ENCODE results near the gene BAK1. TPM values are rescaled to one million over a fixed set of nuclear protein-coding genes. Genes with fewer than 3 reads are reported as not detected.
A peak's percentile ranks its signal among the peaks of the same experiment; 100 is the strongest.

The BAK1 gene
- 13.3 and 13.8 TPM in 2 replicates for total RNA-seq

DNA sequence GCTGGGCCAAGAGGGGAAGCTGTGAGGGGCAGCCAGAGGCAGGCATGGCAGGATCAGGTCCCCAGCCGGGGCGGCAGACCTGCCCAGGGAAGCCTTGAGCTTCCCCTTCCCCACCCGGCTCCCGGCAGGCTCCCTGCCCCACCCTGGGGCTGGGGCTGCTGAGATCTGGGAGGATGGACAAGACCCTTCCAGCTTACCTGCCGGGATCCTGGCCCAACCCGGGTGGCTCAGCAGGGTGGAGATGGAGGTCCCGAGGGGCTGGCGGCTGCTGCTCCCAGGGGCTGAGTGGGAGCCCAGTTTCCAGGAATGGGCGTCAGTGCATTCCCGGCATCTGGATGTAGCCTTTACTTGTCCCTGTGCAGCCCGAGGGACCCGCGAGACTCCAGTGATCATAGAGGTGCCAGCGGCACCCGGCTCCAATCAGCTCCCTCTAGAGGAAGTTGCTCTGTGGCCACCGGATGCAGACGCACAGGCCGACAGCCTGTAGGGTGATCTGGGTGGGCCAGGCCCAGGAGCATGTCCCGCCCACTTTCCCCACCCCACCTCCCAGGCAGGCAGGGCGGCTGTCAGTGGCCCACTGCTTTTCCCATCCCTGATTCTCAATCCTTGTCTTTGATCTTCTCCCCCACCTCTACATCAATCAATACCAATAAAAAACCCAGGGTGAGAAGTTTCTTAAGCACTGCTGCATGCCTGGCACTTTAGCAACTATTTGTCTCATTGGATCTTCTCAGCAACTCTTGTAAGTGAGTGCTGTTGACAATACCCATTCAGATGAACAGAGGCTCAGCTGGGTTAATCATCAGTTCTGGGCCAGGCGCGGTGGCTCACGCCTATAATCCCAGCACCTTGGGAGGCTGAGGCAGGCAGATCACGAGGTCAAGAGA lies at the start of gene BAK1:
Gene BAK1 (minus strand): TSS at position 449 of the 887 bp plus-strand sequence. CDS start 2,672 bp downstream, outside the sequence.
- H2AFZ ChIP-seq (ENCODE audit: low read length): peak within 1 kb of the TSS; percentile 76
- no peaks in the 10 kb centered on the region for H3K27me3 ChIP-seq (ENCODE audit: insufficient read depth, low read length)
- no peaks in the 10 kb centered on the region for H3K9me3 ChIP-seq (ENCODE audit: low read depth, low read length)
- peaks cover 14% of the 10 kb centered on the region for H3K36me3 ChIP-seq (ENCODE audit: insufficient read depth, low read length)
- TF ChIP-seq, protein P1, sequence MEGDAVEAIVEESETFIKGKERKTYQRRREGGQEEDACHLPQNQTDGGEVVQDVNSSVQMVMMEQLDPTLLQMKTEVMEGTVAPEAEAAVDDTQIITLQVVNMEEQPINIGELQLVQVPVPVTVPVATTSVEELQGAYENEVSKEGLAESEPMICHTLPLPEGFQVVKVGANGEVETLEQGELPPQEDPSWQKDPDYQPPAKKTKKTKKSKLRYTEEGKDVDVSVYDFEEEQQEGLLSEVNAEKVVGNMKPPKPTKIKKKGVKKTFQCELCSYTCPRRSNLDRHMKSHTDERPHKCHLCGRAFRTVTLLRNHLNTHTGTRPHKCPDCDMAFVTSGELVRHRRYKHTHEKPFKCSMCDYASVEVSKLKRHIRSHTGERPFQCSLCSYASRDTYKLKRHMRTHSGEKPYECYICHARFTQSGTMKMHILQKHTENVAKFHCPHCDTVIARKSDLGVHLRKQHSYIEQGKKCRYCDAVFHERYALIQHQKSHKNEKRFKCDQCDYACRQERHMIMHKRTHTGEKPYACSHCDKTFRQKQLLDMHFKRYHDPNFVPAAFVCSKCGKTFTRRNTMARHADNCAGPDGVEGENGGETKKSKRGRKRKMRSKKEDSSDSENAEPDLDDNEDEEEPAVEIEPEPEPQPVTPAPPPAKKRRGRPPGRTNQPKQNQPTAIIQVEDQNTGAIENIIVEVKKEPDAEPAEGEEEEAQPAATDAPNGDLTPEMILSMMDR (IDR thresholded peaks at IDR 0.05; ENCODE audit: extremely low read depth, low read depth, low read length): peak; percentile 43
- peaks cover 16% of the 10 kb centered on the region for H4K20me1 ChIP-seq (ENCODE audit: insufficient read depth, low read length)
- peaks cover 34% of the 10 kb centered on the region for H3K79me2 ChIP-seq (ENCODE audit: insufficient read depth, low read length)
- peak within 1 kb of the TSS; percentile 81 for H3K27ac ChIP-seq (ENCODE audit: low read depth, low read length)
- peaks cover 7% of the 10 kb centered on the region for H3K4me1 ChIP-seq (ENCODE audit: insufficient read depth, low read length)
- H3K4me3 ChIP-seq (ENCODE audit: insufficient read depth, low read length): peak within 1 kb of the TSS; percentile 94
- H3K4me2 ChIP-seq (ENCODE audit: insufficient read depth, low read length): peak within 1 kb of the TSS; percentile 88
- peak; percentile 99 for DNase-seq (ENCODE audit: insufficient read length, low spot score, missing footprints)

DNA sequence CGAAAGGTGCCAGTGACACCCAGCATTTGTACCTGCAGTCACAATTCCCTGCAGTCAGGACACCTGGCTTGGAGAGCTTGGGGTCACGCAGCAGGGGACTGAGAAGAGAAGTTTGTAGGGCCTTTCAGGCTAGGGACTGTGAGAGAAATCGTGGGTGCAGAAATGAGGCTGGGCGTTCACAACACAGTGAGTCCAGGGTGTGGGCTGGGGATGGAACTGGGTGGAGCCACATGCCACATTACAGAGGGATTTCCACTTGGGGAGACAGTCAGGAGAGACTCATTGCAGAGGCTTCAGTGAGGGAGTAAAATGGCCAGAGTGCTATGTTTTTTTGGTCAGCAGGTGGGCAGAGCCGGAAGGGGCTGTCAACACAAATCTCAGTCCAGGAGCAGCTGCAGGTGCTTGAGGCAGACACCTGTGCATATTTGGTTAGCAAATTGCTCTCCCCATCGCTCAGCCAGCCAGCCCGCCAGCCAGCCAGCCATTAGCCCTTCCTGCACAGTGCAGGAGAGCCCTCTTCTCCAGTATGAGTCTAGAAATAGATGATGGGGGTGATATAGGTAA lies 48.4 kb upstream of the BAK1 start:
- TF ChIP-seq, protein P1 (IDR thresholded peaks at IDR 0.05; ENCODE audit: extremely low read depth, low read depth, low read length): no peak
- Histone ChIP-seq H3K4me3 (ENCODE audit: insufficient read depth, low read length) (no peak overlapping the region), H3K79me2 (ENCODE audit: insufficient read depth, low read length) (peaks cover 76% of the 10 kb centered on the region), H4K20me1 (ENCODE audit: insufficient read depth, low read length) (peaks cover 6% of the 10 kb centered on the region), H2AFZ (ENCODE audit: low read length) (no peak overlapping the region), H3K9me3 (ENCODE audit: low read depth, low read length) (no peaks in the 10 kb centered on the region), H3K27me3 (ENCODE audit: insufficient read depth, low read length) (no peaks in the 10 kb centered on the region), H3K36me3 (ENCODE audit: insufficient read depth, low read length) (no peaks in the 10 kb centered on the region), H3K27ac (ENCODE audit: low read depth, low read length) (no peak overlapping the region), H3K4me1 (ENCODE audit: insufficient read depth, low read length) (peaks cover 5% of the 10 kb centered on the region), H3K4me2 (ENCODE audit: insufficient read depth, low read length) (no peak overlapping the region)
- peak; percentile 38 for DNase-seq (ENCODE audit: insufficient read length, low spot score, missing footprints)

DNA sequence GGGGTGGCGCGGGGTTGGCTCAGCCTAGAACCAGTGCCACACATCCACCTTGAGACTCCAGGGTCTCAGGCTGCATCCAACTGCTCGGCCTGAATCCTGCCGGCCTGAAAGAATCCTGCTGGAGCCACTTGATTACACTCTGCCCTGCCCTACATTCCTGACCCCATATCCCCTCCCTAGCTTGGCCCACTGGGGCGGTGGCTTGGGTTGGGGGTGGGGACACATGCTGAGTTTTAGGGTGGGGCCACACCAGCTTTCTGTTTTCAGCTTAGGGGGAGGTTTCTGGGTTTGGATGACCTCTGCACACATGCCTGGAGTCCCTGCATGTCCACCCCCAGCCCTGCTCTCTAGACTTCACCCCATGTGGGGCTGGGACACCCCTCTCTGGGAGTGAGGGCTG lies 47.8 kb upstream of the BAK1 start:
- H3K79me2 ChIP-seq (ENCODE audit: insufficient read depth, low read length): peaks cover 77% of the 10 kb centered on the region
- TF ChIP-seq, protein P1 (IDR thresholded peaks at IDR 0.05; ENCODE audit: extremely low read depth, low read depth, low read length): no peak
- H3K27me3 ChIP-seq (ENCODE audit: insufficient read depth, low read length): no peaks in the 10 kb centered on the region
- peaks cover 6% of the 10 kb centered on the region for H4K20me1 ChIP-seq (ENCODE audit: insufficient read depth, low read length)
- DNase-seq (ENCODE audit: insufficient read length, low spot score, missing footprints): peak; percentile 44
- no peak overlapping the region for H2AFZ ChIP-seq (ENCODE audit: low read length)
- H3K4me2 ChIP-seq (ENCODE audit: insufficient read depth, low read length): no peak overlapping the region
- no peaks in the 10 kb centered on the region for H3K9me3 ChIP-seq (ENCODE audit: low read depth, low read length)
- H3K4me3 ChIP-seq (ENCODE audit: insufficient read depth, low read length): no peak overlapping the region
- no peaks in the 10 kb centered on the region for H3K36me3 ChIP-seq (ENCODE audit: insufficient read depth, low read length)
- peaks cover 4% of the 10 kb centered on the region for H3K4me1 ChIP-seq (ENCODE audit: insufficient read depth, low read length)
- H3K27ac ChIP-seq (ENCODE audit: low read depth, low read length): no peak overlapping the region

DNA sequence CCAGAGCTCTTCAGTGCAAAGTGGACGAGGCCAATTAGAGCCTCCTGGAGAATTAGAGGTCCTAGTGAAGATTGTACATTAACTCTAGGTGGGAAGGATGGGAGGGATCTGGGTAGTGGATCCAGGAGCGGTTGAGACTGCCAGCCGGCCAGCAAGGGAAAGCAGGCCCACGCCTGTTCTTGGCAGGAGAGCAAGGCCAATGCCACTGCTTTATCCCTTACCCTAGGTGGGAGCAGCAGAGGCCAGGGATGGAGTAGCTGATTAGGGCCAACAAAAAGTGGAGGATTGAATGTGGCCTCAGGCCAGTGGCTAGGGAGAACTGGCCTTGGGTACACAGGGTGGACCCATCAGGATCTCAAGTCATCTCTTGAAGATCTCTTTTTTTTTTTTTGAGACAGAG lies 44.8 kb upstream of the BAK1 start:
- H3K27ac ChIP-seq (ENCODE audit: low read depth, low read length): no peak overlapping the region
- H3K79me2 ChIP-seq (ENCODE audit: insufficient read depth, low read length): peaks cover 72% of the 10 kb centered on the region
- no peak overlapping the region for H3K4me2 ChIP-seq (ENCODE audit: insufficient read depth, low read length)
- H3K9me3 ChIP-seq (ENCODE audit: low read depth, low read length): no peaks in the 10 kb centered on the region
- TF ChIP-seq, protein P1 (IDR thresholded peaks at IDR 0.05; ENCODE audit: extremely low read depth, low read depth, low read length): no peak
- H3K36me3 ChIP-seq (ENCODE audit: insufficient read depth, low read length): no peaks in the 10 kb centered on the region
- no peak for DNase-seq (ENCODE audit: insufficient read length, low spot score, missing footprints)
- H2AFZ ChIP-seq (ENCODE audit: low read length): no peak overlapping the region
- no peaks in the 10 kb centered on the region for H4K20me1 ChIP-seq (ENCODE audit: insufficient read depth, low read length)
- peaks cover 11% of the 10 kb centered on the region for H3K4me1 ChIP-seq (ENCODE audit: insufficient read depth, low read length)
- H3K4me3 ChIP-seq (ENCODE audit: insufficient read depth, low read length): no peak overlapping the region
- no peaks in the 10 kb centered on the region for H3K27me3 ChIP-seq (ENCODE audit: insufficient read depth, low read length)

Measured in osteoblast (primary cell).